SU-DHL-6 (cell line): ENCODE data around the gene CTDSPL.

Experiments
- H2AFZ ChIP-seq: fragments of 200-600 bp; sonication (generic); 2 replicates; pipeline ENCODE4 v1.6.1; 2014; ENCODE audit warnings: low read depth, mild to moderate bottlenecking, moderate library complexity, mixed read lengths, antibody characterized with exemption, low read length; ENCODE audit not compliant: severe bottlenecking
- H3F3A ChIP-seq: fragments of 200-600 bp; shearing (Covaris generic); 2 replicates; pipeline ENCODE4 v1.6.0; 2016; ENCODE audit warnings: antibody characterized with exemption, mild to moderate bottlenecking; ENCODE audit not compliant: insufficient read depth
- H3K27ac ChIP-seq: fragments of 200-600 bp; sonication (generic); 2 replicates; pipeline ENCODE4 v1.5.1; 2016; ENCODE audit warnings: low read depth, mild to moderate bottlenecking, low read length, moderate library complexity, mixed read lengths
- H3K27me3 ChIP-seq: fragments of 200-600 bp; sonication (generic), shearing (Covaris generic); 2 replicates; pipeline ENCODE4 v1.6.0; 2014; ENCODE audit warnings: mild to moderate bottlenecking, low read length
- H3K36me3 ChIP-seq: fragments of 200-600 bp; sonication (generic); 2 replicates; pipeline ENCODE4 v1.6.1; 2014; ENCODE audit warnings: mild to moderate bottlenecking, low read length, mixed read lengths
- H3K4me2 ChIP-seq: fragments of 300-600, 200-600 bp; shearing (Covaris generic), sonication (generic); 2 replicates; pipeline ENCODE4 v1.6.0; 2014; ENCODE audit warnings: low read length, low read depth, mild to moderate bottlenecking; ENCODE audit not compliant: poor library complexity, severe bottlenecking
- H3K4me3 ChIP-seq: fragments of 200-600 bp; sonication (generic); 2 replicates; pipeline ENCODE4 v1.5.1; 2014; ENCODE audit warnings: antibody characterized with exemption, low read length, mild to moderate bottlenecking, mixed read lengths; ENCODE audit not compliant: insufficient read depth, poor library complexity, severe bottlenecking
- H3K79me2 ChIP-seq: fragments of 200-600 bp; sonication (generic); 2 replicates; pipeline ENCODE4 v1.6.1; 2014; ENCODE audit warnings: mild to moderate bottlenecking, low read length, moderate library complexity; ENCODE audit not compliant: insufficient read depth
- H3K9ac ChIP-seq: fragments of 200-600 bp; sonication (generic); 2 replicates; pipeline ENCODE4 v1.7.0; 2014; ENCODE audit warnings: mild to moderate bottlenecking, low read length
- H3K9me2 ChIP-seq: fragments of 200-600 bp; sonication (generic); replicated peaks from 2 replicates; pipeline ENCODE4 v1.6.1; 2014; ENCODE audit warnings: low read length; ENCODE audit not compliant: insufficient read depth
- H3K9me3 ChIP-seq: fragments of 200-600 bp; sonication (generic); 2 replicates; pipeline ENCODE4 v1.6.1; 2014; ENCODE audit warnings: low read length, mixed read lengths; ENCODE audit not compliant: insufficient read depth
- H4K20me1 ChIP-seq: fragments of 200-600 bp; sonication (generic); 2 replicates; pipeline ENCODE4 v1.6.1; 2014; ENCODE audit warnings: low read depth, mild to moderate bottlenecking, antibody characterized with exemption, low read length, moderate library complexity, mixed read lengths
- EZH2phosphoT487 ChIP-seq: fragments of 200-600 bp; sonication (generic), shearing (Covaris generic); conservative IDR thresholded peaks from 2 replicates; pipeline ENCODE4 v1.6.1; 2018; ENCODE audit warnings: mild to moderate bottlenecking, antibody characterized with exemption, low read length, moderate library complexity, mixed read lengths
- TF ChIP-seq, protein P1 (sequence below): fragments of 200-600 bp; sonication (generic); IDR thresholded peaks from one replicate; pipeline ENCODE4 v1.5.1; 2017; ENCODE audit warnings: antibody characterized with exemption, mild to moderate bottlenecking, low read length, moderate library complexity; ENCODE audit not compliant: insufficient read depth, poor library complexity, severe bottlenecking

The CTDSPL gene

DNA sequence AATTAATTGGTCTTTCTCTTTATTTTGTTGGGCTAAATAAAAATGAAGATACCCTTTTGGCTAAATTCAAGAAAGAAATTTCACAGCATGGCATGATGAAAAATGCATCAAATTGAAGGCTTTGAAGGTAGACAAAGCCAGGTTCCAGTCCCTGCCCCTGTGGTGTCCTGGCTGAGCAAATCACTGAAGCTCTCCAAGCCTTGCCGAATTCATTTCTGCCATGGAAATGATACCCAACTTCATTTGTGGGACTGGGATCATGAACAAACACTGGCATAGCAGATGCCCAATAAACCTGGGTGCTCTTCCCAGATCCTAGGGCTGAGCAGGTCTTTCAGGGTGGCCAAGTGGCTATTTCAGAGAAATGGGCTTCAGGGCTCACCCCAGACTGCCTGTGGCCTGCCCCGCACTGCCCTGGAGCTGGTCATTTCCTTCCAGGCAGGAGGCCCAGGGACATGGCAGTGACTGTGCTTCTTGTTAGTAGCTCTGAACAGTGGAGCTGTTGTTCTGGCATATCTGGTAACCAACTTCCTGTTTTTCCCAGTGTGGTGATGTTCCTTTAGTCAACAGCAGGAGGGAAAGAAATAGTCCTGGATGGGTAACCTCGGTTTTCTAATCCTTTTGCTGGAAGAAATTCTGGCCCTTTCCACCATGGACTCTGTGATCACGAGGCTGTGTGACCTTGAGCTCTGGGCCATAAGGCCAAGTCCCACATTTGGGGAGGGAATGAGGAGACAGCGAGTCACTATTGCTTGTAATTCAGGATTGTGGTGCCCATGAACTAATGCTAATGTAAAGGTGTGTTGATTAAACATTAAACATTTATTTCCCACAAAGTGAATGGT is 47.6 kb downstream of the CTDSPL start:
- Histone ChIP-seq H4K20me1 (no peaks in the 10 kb centered on the region; the same call in 1 of the 2 replicates), H2AFZ (no peak overlapping the region), H3K4me3 (no peak overlapping the region), H3K36me3 (no peaks in the 10 kb centered on the region), H3K9ac (no peak overlapping the region), H3K9me2 (no peaks in the 10 kb centered on the region), H3F3A (no peaks in the 10 kb centered on the region), H3K4me2 (no peak overlapping the region), H3K79me2 (no peaks in the 10 kb centered on the region), H3K27me3 (no peaks in the 10 kb centered on the region), H3K27ac (no peak overlapping the region), H3K9me3 (no peaks in the 10 kb centered on the region)
- TF ChIP-seq, protein P1, sequence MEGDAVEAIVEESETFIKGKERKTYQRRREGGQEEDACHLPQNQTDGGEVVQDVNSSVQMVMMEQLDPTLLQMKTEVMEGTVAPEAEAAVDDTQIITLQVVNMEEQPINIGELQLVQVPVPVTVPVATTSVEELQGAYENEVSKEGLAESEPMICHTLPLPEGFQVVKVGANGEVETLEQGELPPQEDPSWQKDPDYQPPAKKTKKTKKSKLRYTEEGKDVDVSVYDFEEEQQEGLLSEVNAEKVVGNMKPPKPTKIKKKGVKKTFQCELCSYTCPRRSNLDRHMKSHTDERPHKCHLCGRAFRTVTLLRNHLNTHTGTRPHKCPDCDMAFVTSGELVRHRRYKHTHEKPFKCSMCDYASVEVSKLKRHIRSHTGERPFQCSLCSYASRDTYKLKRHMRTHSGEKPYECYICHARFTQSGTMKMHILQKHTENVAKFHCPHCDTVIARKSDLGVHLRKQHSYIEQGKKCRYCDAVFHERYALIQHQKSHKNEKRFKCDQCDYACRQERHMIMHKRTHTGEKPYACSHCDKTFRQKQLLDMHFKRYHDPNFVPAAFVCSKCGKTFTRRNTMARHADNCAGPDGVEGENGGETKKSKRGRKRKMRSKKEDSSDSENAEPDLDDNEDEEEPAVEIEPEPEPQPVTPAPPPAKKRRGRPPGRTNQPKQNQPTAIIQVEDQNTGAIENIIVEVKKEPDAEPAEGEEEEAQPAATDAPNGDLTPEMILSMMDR: no peak
- no peak for TF ChIP-seq EZH2phosphoT487

GRCh38 chr3:37910671-37911400 is 49.2 kb downstream of the CTDSPL start:
- no peak overlapping the region for H3K4me3 ChIP-seq
- H4K20me1 ChIP-seq: no peaks in the 10 kb centered on the region; the same call in 1 of the 2 replicates
- H3K4me2 ChIP-seq: no peak overlapping the region
- H2AFZ ChIP-seq: no peak overlapping the region
- H3F3A ChIP-seq: no peaks in the 10 kb centered on the region
- no peaks in the 10 kb centered on the region for H3K79me2 ChIP-seq
- no peak overlapping the region for H3K9ac ChIP-seq
- H3K27ac ChIP-seq: no peak overlapping the region
- TF ChIP-seq, protein P1: no peak
- TF ChIP-seq EZH2phosphoT487: no peak
- no peaks in the 10 kb centered on the region for H3K36me3 ChIP-seq
- H3K27me3 ChIP-seq: no peaks in the 10 kb centered on the region
- H3K9me3 ChIP-seq: no peaks in the 10 kb centered on the region
- no peaks in the 10 kb centered on the region for H3K9me2 ChIP-seq

DNA sequence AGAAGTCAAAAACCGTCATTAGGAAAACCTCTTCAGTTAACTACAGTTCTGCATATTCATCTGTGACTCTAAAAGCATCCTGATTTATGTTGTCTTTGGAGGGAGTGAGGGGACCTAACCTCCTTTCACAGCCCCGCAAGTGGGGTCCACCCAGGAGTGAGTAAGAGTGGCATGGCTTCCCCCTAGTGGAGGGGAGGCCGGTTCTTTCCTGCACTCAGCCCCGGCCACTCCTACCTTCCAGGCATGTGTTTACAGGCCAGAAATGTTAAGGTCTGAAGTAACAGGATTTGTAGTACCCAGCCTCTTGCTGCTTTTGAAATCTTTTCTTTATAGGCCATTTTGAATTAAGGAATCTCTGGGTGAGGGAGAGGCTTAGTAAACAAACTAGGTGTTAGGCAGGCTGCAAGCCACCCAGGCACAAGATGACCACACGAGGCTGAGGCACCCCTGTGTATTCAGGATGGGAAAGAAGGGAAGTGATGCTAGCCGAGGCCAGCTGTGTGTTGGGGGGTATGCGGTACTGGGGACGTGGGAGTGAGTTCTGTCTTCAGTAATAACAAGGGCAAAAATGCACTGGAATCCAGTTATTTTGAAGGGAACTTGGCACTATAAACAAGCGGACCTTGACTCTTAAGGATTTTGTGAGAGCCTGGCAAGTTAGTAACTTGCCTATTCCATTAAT is 50.5 kb downstream of the CTDSPL start:
- H3K9ac ChIP-seq: no peak overlapping the region
- no peaks in the 10 kb centered on the region for H3K79me2 ChIP-seq
- no peak overlapping the region for H3K4me3 ChIP-seq
- H4K20me1 ChIP-seq: no peaks in the 10 kb centered on the region; the same call in 1 of the 2 replicates
- H3K4me2 ChIP-seq: no peak overlapping the region
- no peak overlapping the region for H2AFZ ChIP-seq
- no peak overlapping the region for H3K27ac ChIP-seq
- no peaks in the 10 kb centered on the region for H3K9me2 ChIP-seq
- H3K27me3 ChIP-seq: no peaks in the 10 kb centered on the region
- H3K36me3 ChIP-seq: no peaks in the 10 kb centered on the region
- no peaks in the 10 kb centered on the region for H3K9me3 ChIP-seq
- no peaks in the 10 kb centered on the region for H3F3A ChIP-seq
- TF ChIP-seq, protein P1: no peak
- TF ChIP-seq EZH2phosphoT487: no peak
